HUES48 (cell line): ENCODE data around the gene XPNPEP1.

Experiments used
- H3K27ac ChIP-seq: one replicate; pipeline ENCODE4 v1.7.0; 2013; ENCODE audit warnings: low read depth, low read length, inconsistent platforms
- H3K27me3 ChIP-seq: 2 replicates; pipeline ENCODE4 v1.6.1; 2013; ENCODE audit warnings: mild to moderate bottlenecking, low read length; ENCODE audit not compliant: control insufficient read depth, insufficient read depth
- H3K36me3 ChIP-seq: 2 replicates; pipeline ENCODE4 v1.6.1; 2013; ENCODE audit warnings: low read length; ENCODE audit not compliant: control insufficient read depth, insufficient read depth
- H3K4me1 ChIP-seq: 2 replicates; pipeline ENCODE4 v1.6.1; 2013; ENCODE audit warnings: mild to moderate bottlenecking, low read length; ENCODE audit not compliant: control insufficient read depth, insufficient read depth
- H3K4me3 ChIP-seq: 2 replicates; pipeline ENCODE4 v1.5.1; 2013; ENCODE audit warnings: mild to moderate bottlenecking, low read depth, low read length
- H3K9ac ChIP-seq: 2 replicates; pipeline ENCODE4 v1.6.1; 2013; ENCODE audit warnings: mild to moderate bottlenecking, low read depth, low read length, moderate library complexity
- H3K9me3 ChIP-seq: 2 replicates; pipeline ENCODE4 v1.6.1; 2013; ENCODE audit warnings: low read length; ENCODE audit not compliant: control insufficient read depth, insufficient read depth

Gene XPNPEP1

GRCh38 chr10:109875828-109876821 lies 47.2 kb downstream of the XPNPEP1 start:
- Histone ChIP-seq H3K9me3 (no peaks in the 10 kb centered on the region), H3K36me3 (peaks cover 68% of the 10 kb centered on the region), H3K4me1 (no peaks in the 10 kb centered on the region), H3K4me3 (no peak overlapping the region), H3K9ac (no peak overlapping the region), H3K27ac (no peak overlapping the region), H3K27me3 (no peaks in the 10 kb centered on the region)

- Histone ChIP-seq H3K4me1 (no peaks in the 10 kb centered on the region), H3K36me3 (peaks cover 58% of the 10 kb centered on the region), H3K9me3 (no peaks in the 10 kb centered on the region)
Observed at GRCh38 chr10:109875151-109875568, 48.2 kb downstream of the XPNPEP1 start.

GRCh38 chr10:109871476-109871875 lies 51.8 kb downstream of the XPNPEP1 start:
- no peaks in the 10 kb centered on the region for H3K27me3 ChIP-seq
- H3K27ac ChIP-seq, result no peak overlapping the region
- no peaks in the 10 kb centered on the region for H3K4me1 ChIP-seq
- H3K4me3 ChIP-seq, result no peak overlapping the region
- H3K36me3 ChIP-seq, result peaks cover 57% of the 10 kb centered on the region
- no peak overlapping the region for H3K9ac ChIP-seq
- no peaks in the 10 kb centered on the region for H3K9me3 ChIP-seq

More at GRCh38 chr10:109875151-109875568, 48.2 kb downstream of the XPNPEP1 start:
- no peak overlapping the region for H3K9ac ChIP-seq
- H3K27me3 ChIP-seq, result no peaks in the 10 kb centered on the region
- H3K4me3 ChIP-seq, result no peak overlapping the region
- H3K27ac ChIP-seq, result no peak overlapping the region

- Histone ChIP-seq H3K9ac (no peak overlapping the region), H3K27me3 (no peaks in the 10 kb centered on the region), H3K4me3 (no peak overlapping the region), H3K9me3 (no peaks in the 10 kb centered on the region), H3K4me1 (peaks cover 3% of the 10 kb centered on the region; the same call in 1 of the 2 replicates), H3K27ac (no peak overlapping the region), H3K36me3 (peaks cover 35% of the 10 kb centered on the region)
Observed at GRCh38 chr10:109866995-109867635, 56.2 kb downstream of the XPNPEP1 start.

- H3K9ac ChIP-seq, result no peak overlapping the region
- peaks cover 9% of the 10 kb centered on the region for H3K4me1 ChIP-seq
- H3K9me3 ChIP-seq, result no peaks in the 10 kb centered on the region
- no peak overlapping the region for H3K4me3 ChIP-seq
- peaks cover 28% of the 10 kb centered on the region for H3K36me3 ChIP-seq
- H3K27me3 ChIP-seq, result no peaks in the 10 kb centered on the region
- no peak overlapping the region for H3K27ac ChIP-seq
Observed at GRCh38 chr10:109866168-109866994, 56.9 kb downstream of the XPNPEP1 start.

GRCh38 chr10:109863775-109864174 lies 59.5 kb downstream of the XPNPEP1 start:
- H3K9me3 ChIP-seq, result no peaks in the 10 kb centered on the region
- H3K4me1 ChIP-seq, result peaks cover 13% of the 10 kb centered on the region
- no peak overlapping the region for H3K9ac ChIP-seq
- H3K4me3 ChIP-seq, result no peak overlapping the region
- H3K27ac ChIP-seq, result no peak overlapping the region
- H3K36me3 ChIP-seq, result peaks cover 24% of the 10 kb centered on the region
- H3K27me3 ChIP-seq, result no peaks in the 10 kb centered on the region

- Histone ChIP-seq H3K9ac (no peak overlapping the region), H3K36me3 (peaks cover 14% of the 10 kb centered on the region; the same call in 1 of the 2 replicates), H3K27ac (no peak overlapping the region), H3K4me1 (peaks cover 13% of the 10 kb centered on the region), H3K27me3 (no peaks in the 10 kb centered on the region), H3K4me3 (no peak overlapping the region), H3K9me3 (no peaks in the 10 kb centered on the region)
Observed at GRCh38 chr10:109862738-109863137, 60.6 kb downstream of the XPNPEP1 start.

- Histone ChIP-seq H3K9ac (no peak overlapping the region), H3K27ac (no peak overlapping the region), H3K9me3 (no peaks in the 10 kb centered on the region), H3K4me3 (no peak overlapping the region), H3K27me3 (no peaks in the 10 kb centered on the region), H3K4me1 (peaks cover 13% of the 10 kb centered on the region), H3K36me3 (peaks cover 12% of the 10 kb centered on the region; the same call in 1 of the 2 replicates)
Observed at GRCh38 chr10:109862041-109862440, 61.3 kb downstream of the XPNPEP1 start.

GRCh38 chr10:109861081-109861480 lies 62.2 kb downstream of the XPNPEP1 start:
- H3K27ac ChIP-seq, result no peak overlapping the region
- H3K9me3 ChIP-seq, result no peaks in the 10 kb centered on the region
- no peak overlapping the region for H3K4me3 ChIP-seq
- no peaks in the 10 kb centered on the region for H3K27me3 ChIP-seq
- peaks cover 13% of the 10 kb centered on the region for H3K4me1 ChIP-seq
- no peak overlapping the region for H3K9ac ChIP-seq
- H3K36me3 ChIP-seq, result peaks cover 12% of the 10 kb centered on the region; the same call in 1 of the 2 replicates

GRCh38 chr10:109859221-109859620 lies 64.1 kb downstream of the XPNPEP1 start:
- H3K27me3 ChIP-seq, result no peaks in the 10 kb centered on the region
- H3K9ac ChIP-seq, result no peak overlapping the region

More at GRCh38 chr10:109859221-109859620, 64.1 kb downstream of the XPNPEP1 start:
- no peak overlapping the region for H3K27ac ChIP-seq
- H3K4me1 ChIP-seq, result peaks cover 13% of the 10 kb centered on the region
- no peak overlapping the region for H3K4me3 ChIP-seq
- no peaks in the 10 kb centered on the region for H3K9me3 ChIP-seq
- H3K36me3 ChIP-seq, result peaks cover 4% of the 10 kb centered on the region; the same call in 1 of the 2 replicates
